AG04449 (cell line): ENCODE results near the gene HHIPL1.

ENCODE experiments used
- CTCF ChIA-PET: fragments of 350-600 bp; formaldehyde crosslinking; extraction: SDS; loops from one replicate; lab custom pipeline; 2021; ENCODE audit warnings: antibody characterized with exemption; lab: Yijun Ruan, JAX
- POLR2A ChIA-PET: fragments of 400-600, 350-600 bp; formaldehyde crosslinking; extraction: SDS; loops from one replicate; lab custom pipeline; 2020; ENCODE audit warnings: antibody characterized with exemption, inconsistent platforms; lab: Yijun Ruan, JAX
- DNase-seq: peaks from one replicate; pipeline ENCODE4 v3.0.0-alpha.2; 2010; ENCODE audit warnings: low read depth, low spot score
- H3K4me3 ChIP-seq: 2 replicates; pipeline ENCODE4 v1.5.1; 2011; ENCODE audit warnings: low read depth, mild to moderate bottlenecking, control low read depth, low read length
- CTCF ChIP-seq: IDR thresholded peaks from one replicate; pipeline ENCODE4 v1.5.1; 2011; ENCODE audit warnings: mild to moderate bottlenecking, moderate library complexity, low read length, control low read depth, inconsistent platforms; ENCODE audit not compliant: insufficient read depth; ENCODE audit errors: missing control alignments

The HHIPL1 gene

GRCh38 chr14:99624024-99624423 is 20.9 kb upstream of the HHIPL1 start:
- TF ChIP-seq CTCF = no peak
- no peak overlapping the region for H3K4me3 ChIP-seq
- POLR2A ChIA-PET = interaction anchor here (2.4 kb wide), 1 partner anchor 19 kb away, joined by 18 read pairs; no protein-coding TSS in a partner anchor
- CTCF ChIA-PET = interaction anchor here (0.9 to 9.1 kb wide), 14 partner anchors 10 to 261 kb away, joined by 3 to 174 read pairs (median 4); partner anchors contain the start of gene CCDC85C
- no peak for DNase-seq

- no peak for DNase-seq
- no peak for TF ChIP-seq CTCF
- ChIA-PET POLR2A (no interaction called here), CTCF (interaction anchor here (1.3 to 9.1 kb wide), 4 partner anchors 15 to 107 kb away, joined by 5 to 174 read pairs (median 13); partner anchors contain the start of gene CCDC85C)
- H3K4me3 ChIP-seq = no peak overlapping the region
Measured at GRCh38 chr14:99624971-99625370, 20.0 kb upstream of the HHIPL1 start.

- POLR2A ChIA-PET = no interaction called here
Measured at GRCh38 chr14:99625476-99625875, 19.5 kb upstream of the HHIPL1 start.

GRCh38 chr14:99626041-99626648 is 18.8 kb upstream of the HHIPL1 start:
- ChIA-PET CTCF (interaction anchor here (1.1 to 9.1 kb wide), 8 partner anchors 12 to 109 kb away, joined by 3 to 174 read pairs (median 4); no protein-coding TSS in a partner anchor), POLR2A (no interaction called here)
- DNase-seq = no peak
- TF ChIP-seq CTCF = no peak
- no peak overlapping the region for H3K4me3 ChIP-seq

More at GRCh38 chr14:99625476-99625875, 19.5 kb upstream of the HHIPL1 start:
- no peak overlapping the region for H3K4me3 ChIP-seq
- CTCF ChIA-PET = interaction anchor here (1.3 to 9.1 kb wide), 3 partner anchors 18 to 108 kb away, joined by 4 to 174 read pairs (median 41); no protein-coding TSS in a partner anchor
- DNase-seq = no peak
- no peak for TF ChIP-seq CTCF

GRCh38 chr14:99627100-99627499 is 17.8 kb upstream of the HHIPL1 start:
- TF ChIP-seq CTCF = no peak
- no peak overlapping the region for H3K4me3 ChIP-seq
- ChIA-PET POLR2A (no interaction called here), CTCF (interaction anchor here (1.1 to 9.1 kb wide), 9 partner anchors 14 to 110 kb away, joined by 3 to 174 read pairs (median 5); no protein-coding TSS in a partner anchor)
- DNase-seq = no peak
